GM10248 (cell line): ENCODE measurements around the gene GFI1.

Experiments used
- CTCF ChIA-PET: fragments of 300-600 bp; sonication (Branson Sonifier 250); formaldehyde crosslinking; extraction: SDS; loops from one replicate; lab custom pipeline; 2021; ENCODE audit warnings: antibody characterized with exemption; lab: Yijun Ruan, JAX
- POLR2A ChIA-PET: fragments of 350-650 bp; sonication (Branson Sonifier 250); formaldehyde crosslinking; extraction: SDS; loops from one replicate; lab custom pipeline; 2020; ENCODE audit warnings: antibody characterized with exemption; lab: Yijun Ruan, JAX
- DNase-seq: peaks from one replicate; pipeline ENCODE4 v3.0.0; 2012; ENCODE audit errors: extremely low spot score
- TF ChIP-seq, protein P1 (sequence below): IDR thresholded peaks from 2 replicates; pipeline ENCODE4 v1.5.1; 2012; ENCODE audit warnings: mild to moderate bottlenecking, low read depth; ENCODE audit errors: extremely low read depth, missing control alignments, control extremely low read depth

Gene GFI1

DNA sequence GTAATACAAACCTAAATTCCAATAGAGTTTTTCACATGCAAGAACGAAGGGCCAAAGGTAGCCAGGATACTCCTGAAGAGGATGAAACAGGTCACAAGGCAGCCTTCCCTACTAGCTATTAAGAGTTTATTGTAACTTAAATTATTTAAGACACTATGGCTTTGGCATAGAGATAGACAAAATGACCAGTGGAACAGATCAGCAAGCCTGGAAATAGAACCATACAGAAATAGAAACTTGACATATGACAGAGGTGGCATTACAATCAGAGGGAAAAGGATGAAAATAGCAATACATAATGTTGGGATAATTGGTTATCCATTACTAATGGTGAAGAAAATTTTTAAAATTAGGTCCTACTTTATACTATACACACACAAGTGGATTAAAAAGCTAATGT lies 16.5 kb downstream of the GFI1 start:
- ChIA-PET CTCF (no interaction called here), POLR2A (no interaction called here)
- TF ChIP-seq, protein P1, sequence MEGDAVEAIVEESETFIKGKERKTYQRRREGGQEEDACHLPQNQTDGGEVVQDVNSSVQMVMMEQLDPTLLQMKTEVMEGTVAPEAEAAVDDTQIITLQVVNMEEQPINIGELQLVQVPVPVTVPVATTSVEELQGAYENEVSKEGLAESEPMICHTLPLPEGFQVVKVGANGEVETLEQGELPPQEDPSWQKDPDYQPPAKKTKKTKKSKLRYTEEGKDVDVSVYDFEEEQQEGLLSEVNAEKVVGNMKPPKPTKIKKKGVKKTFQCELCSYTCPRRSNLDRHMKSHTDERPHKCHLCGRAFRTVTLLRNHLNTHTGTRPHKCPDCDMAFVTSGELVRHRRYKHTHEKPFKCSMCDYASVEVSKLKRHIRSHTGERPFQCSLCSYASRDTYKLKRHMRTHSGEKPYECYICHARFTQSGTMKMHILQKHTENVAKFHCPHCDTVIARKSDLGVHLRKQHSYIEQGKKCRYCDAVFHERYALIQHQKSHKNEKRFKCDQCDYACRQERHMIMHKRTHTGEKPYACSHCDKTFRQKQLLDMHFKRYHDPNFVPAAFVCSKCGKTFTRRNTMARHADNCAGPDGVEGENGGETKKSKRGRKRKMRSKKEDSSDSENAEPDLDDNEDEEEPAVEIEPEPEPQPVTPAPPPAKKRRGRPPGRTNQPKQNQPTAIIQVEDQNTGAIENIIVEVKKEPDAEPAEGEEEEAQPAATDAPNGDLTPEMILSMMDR: no peak
- no peak for DNase-seq

DNA sequence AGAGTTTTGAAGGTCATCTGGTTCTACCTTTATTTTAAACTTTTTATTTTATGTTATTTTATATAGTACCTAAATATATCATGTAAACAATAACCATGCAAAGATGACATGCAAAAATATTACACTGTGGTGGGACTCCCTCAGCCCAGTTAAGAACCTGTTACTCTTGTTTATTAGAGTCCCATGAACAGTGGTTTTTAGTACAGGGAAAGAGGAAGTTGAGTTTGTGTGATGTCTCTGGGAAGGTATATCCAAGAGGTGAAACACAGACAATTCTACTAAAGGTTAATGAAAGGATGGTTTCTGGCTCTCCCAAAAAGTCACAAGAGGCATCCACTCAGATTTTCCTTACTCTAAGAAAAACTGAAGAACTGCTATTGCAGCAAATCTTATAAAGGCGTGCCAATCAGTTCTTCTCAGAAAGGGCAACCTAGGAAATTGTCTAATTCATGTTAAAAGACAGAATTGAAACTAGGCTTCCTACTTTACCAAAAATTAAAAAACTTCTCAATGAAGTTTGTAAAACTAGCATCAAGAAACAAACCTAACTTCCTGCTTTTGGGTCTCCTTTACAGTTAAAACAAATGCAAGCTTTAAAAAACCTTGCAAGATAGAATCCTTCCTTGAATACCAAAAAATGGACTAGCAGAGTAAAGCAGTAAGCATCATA lies 19.9 kb downstream of the GFI1 start:
- POLR2A ChIA-PET: no interaction called here
- CTCF ChIA-PET: interaction anchor here (1.1 kb wide), 1 partner anchor 16 kb away, joined by 4 read pairs; no protein-coding TSS in a partner anchor
- TF ChIP-seq, protein P1: no peak
- DNase-seq: no peak

DNA sequence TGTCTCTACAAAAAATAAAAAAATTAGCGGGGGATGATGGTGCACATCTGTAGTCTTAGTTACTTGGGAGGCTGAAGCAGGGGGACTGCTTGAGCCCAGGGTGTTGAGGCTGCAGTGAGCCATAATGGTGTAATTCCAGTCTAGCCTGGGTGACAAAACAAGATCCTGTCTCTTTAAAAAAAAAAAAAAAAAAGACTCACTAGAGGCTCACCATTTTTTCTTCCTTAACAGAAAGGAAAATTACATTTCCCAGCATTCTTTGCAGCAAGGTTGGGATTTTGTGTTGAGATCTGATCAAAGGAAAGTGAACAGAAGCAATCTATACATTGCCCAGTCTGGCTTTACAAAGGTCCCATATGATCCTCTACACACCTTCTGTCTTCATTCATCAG lies 21.5 kb downstream of the GFI1 start:
- ChIA-PET POLR2A (no interaction called here), CTCF (interaction anchor here (1.1 to 1.5 kb wide), 2 partner anchors 9 to 22 kb away, joined by 3 to 4 read pairs; partner anchors contain the start of gene GFI1)

DNA sequence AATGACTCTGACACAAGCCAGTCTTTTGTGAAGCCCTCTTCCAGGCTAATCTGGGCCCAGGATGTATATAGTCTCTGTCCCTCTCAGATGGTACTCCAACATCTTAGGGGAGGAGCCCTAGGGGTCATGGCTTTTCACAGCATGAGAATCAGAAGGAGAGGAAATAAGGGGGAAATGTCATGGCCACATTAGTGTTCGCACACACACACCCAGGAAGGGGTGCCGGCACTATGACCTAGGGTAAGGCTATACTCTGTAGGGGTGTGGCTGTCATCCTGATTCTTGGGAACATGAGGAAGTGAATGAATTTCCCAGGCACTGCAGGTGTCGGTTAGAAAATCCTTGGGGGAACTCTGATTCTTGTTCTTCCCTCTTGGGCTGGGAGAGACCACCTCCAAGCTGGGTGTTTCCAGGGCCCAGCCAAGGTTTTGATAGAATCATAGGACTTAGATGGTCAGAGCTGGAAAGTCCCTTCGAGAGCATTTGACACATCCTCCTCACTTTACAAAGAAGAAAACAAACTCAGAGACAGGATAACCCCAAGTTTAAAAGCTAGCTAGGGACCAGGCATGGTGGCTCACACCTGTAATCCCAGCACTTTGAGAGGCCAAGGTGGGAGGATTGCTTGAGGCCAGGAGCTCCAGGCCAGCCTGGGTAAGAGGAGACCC lies 22.0 kb downstream of the GFI1 start:
- TF ChIP-seq, protein P1: no peak
- no peak for DNase-seq
- ChIA-PET CTCF (interaction anchor here (1.1 to 1.5 kb wide), 2 partner anchors 9 to 22 kb away, joined by 3 to 4 read pairs; partner anchors contain the start of gene GFI1), POLR2A (no interaction called here)

More for the DNA sequence above, 21.5 kb downstream of the GFI1 start:
- no peak for DNase-seq
- TF ChIP-seq, protein P1: no peak

- CTCF ChIA-PET: interaction anchor here (1.0 to 1.5 kb wide), 2 partner anchors 21 to 24 kb away, joined by 3 to 5 read pairs; no protein-coding TSS in a partner anchor
- TF ChIP-seq, protein P1: peak; percentile 12
- DNase-seq: peak; percentile 55
- POLR2A ChIA-PET: no interaction called here
Observed at GRCh38 chr1:92461364-92462097, 25.2 kb downstream of the GFI1 start.

- no peak for DNase-seq
- ChIA-PET CTCF (interaction anchor here (1.1 to 2.1 kb wide), 3 partner anchors 14 to 27 kb away, joined by 3 to 9 read pairs (median 5); partner anchors contain the start of gene GFI1), POLR2A (no interaction called here)
- TF ChIP-seq, protein P1: no peak
Observed at GRCh38 chr1:92459871-92460320, 26.8 kb downstream of the GFI1 start.
